OCI-LY3 (cell line): ENCODE results near the gene HES4.

Experiments used
- EZH2phosphoT487 ChIP-seq: fragments of 200-600 bp; shearing (Covaris generic); IDR thresholded peaks from 2 replicates; pipeline ENCODE4 v1.6.1; 2018; ENCODE audit warnings: antibody characterized with exemption, mixed run types, low read depth
- TF ChIP-seq, protein P1 (sequence below): fragments of 200-600, 300-600 bp; sonication (generic); IDR thresholded peaks from 2 replicates; pipeline ENCODE4 v1.5.1; 2014; ENCODE audit warnings: antibody characterized with exemption, low read length, low read depth

DNA sequence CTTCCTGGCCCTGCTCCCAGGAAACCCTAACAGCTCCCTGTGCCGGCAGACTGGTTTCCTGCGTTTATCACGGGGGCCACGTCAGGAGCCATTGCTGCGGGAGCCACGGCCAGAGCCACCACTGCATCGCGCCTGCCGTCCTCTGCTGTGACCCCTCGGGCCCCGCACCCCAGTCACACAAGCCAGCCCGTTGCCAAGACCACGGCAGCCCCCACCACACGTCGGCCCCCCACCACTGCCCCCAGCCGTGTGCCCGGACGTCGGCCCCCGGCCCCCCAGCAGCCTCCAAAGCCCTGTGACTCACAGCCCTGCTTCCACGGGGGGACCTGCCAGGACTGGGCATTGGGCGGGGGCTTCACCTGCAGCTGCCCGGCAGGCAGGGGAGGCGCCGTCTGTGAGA lies 48.1 kb upstream of the HES4 start:
- TF ChIP-seq, protein P1, sequence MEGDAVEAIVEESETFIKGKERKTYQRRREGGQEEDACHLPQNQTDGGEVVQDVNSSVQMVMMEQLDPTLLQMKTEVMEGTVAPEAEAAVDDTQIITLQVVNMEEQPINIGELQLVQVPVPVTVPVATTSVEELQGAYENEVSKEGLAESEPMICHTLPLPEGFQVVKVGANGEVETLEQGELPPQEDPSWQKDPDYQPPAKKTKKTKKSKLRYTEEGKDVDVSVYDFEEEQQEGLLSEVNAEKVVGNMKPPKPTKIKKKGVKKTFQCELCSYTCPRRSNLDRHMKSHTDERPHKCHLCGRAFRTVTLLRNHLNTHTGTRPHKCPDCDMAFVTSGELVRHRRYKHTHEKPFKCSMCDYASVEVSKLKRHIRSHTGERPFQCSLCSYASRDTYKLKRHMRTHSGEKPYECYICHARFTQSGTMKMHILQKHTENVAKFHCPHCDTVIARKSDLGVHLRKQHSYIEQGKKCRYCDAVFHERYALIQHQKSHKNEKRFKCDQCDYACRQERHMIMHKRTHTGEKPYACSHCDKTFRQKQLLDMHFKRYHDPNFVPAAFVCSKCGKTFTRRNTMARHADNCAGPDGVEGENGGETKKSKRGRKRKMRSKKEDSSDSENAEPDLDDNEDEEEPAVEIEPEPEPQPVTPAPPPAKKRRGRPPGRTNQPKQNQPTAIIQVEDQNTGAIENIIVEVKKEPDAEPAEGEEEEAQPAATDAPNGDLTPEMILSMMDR: no peak
- no peak for TF ChIP-seq EZH2phosphoT487
